OCI-LY7 (cell line): ENCODE data around the gene ANAPC15.

Experiments used
- CTCF ChIP-seq: fragments of 200-600 bp; sonication (generic); conservative IDR thresholded peaks from 2 replicates; pipeline ENCODE4 v1.5.1; 2014; ENCODE audit warnings: mild to moderate bottlenecking, antibody characterized with exemption, low read length, moderate library complexity, mixed read lengths
- EZH2phosphoT487 ChIP-seq: fragments of 200-600 bp; sonication (generic); IDR thresholded peaks from 2 replicates; pipeline ENCODE4 v1.6.1; 2018; ENCODE audit warnings: low read depth, borderline replicate concordance, mild to moderate bottlenecking, mixed run types, antibody characterized with exemption, low read length, moderate library complexity, mixed read lengths

DNA sequence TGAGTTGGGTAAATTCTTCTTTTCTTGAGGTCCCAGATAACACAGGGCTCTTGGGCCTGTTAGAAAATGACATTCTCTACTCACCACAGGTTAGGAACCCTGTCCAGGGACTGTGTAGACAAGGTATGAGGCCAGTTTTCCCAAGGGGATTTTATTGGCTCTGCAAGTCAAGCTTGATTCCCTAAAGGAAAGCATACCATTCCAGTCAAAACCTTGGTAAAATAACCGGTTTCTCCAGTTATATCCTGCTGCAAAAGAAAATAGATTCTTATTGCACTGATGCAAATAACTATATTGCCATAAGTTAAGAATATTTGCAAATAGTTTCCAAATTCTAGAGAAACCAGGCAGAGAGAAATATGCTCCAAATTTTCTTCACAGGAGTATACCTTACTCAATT lies 13.5 kb upstream of the ANAPC15 start:
- TF ChIP-seq CTCF (no peak), EZH2phosphoT487 (no peak)
